ENCODE data around the gene EXOC6B.

DNA sequence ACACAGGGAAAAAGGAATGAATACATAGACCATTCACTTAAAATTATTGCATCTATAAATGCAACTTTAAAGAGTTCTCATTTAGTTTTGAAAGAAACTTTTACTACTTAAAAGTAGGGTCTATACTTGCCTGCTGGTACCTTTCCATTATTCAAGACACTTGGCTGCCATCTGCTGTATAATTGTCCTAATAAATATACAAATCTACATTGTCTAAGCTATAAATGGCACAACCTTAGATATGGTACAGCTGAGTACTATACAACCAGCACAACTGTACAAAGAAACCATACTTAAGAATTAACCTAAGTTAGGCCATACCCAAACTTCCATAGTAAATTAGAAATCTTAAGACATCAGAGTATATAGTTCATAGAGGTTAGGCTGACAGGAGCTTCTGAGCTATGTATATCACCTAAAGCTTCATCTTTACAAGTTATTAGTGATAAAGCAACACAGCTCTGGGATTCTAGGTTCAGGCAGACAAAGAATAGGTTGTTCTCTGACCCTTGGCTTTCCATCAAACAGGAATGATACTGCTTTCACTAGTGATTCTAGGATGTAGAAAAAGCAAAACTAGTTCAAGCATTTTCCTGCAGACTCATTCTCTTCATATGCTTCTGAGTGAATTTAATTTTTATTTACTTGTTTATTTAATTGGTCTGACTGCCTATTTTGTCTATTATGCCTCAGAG, 22.1 kb downstream of the EXOC6B start:
- TF ChIP-seq, protein P1, sequence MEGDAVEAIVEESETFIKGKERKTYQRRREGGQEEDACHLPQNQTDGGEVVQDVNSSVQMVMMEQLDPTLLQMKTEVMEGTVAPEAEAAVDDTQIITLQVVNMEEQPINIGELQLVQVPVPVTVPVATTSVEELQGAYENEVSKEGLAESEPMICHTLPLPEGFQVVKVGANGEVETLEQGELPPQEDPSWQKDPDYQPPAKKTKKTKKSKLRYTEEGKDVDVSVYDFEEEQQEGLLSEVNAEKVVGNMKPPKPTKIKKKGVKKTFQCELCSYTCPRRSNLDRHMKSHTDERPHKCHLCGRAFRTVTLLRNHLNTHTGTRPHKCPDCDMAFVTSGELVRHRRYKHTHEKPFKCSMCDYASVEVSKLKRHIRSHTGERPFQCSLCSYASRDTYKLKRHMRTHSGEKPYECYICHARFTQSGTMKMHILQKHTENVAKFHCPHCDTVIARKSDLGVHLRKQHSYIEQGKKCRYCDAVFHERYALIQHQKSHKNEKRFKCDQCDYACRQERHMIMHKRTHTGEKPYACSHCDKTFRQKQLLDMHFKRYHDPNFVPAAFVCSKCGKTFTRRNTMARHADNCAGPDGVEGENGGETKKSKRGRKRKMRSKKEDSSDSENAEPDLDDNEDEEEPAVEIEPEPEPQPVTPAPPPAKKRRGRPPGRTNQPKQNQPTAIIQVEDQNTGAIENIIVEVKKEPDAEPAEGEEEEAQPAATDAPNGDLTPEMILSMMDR (IDR thresholded peaks at IDR 0.05), result no peak
- TF ChIP-seq POLR2AphosphoS5 (IDR thresholded peaks at IDR 0.05), result no peak
